ELR (cell line): ENCODE results near the gene PRR20G.
"Not testable (repeated sequence)": the region's sequence is repeated elsewhere in the genome, so short reads cannot be mapped to it uniquely, and the experiment has no call there.

Source experiments
- DNase-seq: peaks from one replicate; pipeline ENCODE4 v3.0.0-alpha.2; 2015; ENCODE audit warnings: low read depth

Gene PRR20G

GRCh38 chr3:127296959-127297358, 9.1 kb upstream of the PRR20G start:
- no peak for DNase-seq

- DNase-seq: no peak
These were observed 8.3 kb upstream of the PRR20G start for GRCh38 chr3:127296166-127296565.

- not testable (repeated sequence) for DNase-seq
These were observed 5.8 kb upstream of the PRR20G start for GRCh38 chr3:127293650-127294049.

- DNase-seq: no peak
These were observed 3.8 kb upstream of the PRR20G start for GRCh38 chr3:127291611-127292010.

DNA sequence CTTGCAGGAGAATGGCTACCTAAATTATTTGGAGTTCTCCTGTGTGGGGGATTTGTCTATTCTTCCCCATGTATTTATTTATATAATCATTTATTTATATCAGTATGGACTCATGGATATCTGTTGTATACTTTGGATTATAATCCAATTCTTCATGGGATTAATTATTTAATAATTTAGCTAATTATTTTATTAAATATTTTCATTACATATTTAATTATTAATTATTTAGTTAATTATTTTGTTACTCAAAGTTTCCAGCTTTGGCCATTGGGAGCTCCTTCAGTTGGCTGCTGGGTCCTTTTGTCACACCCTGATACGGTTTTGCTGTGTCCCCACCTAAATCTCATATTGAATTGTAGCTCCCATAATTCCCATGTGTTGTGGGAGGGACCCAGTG, 3.3 kb upstream of the PRR20G start:
- DNase-seq: no peak

DNA sequence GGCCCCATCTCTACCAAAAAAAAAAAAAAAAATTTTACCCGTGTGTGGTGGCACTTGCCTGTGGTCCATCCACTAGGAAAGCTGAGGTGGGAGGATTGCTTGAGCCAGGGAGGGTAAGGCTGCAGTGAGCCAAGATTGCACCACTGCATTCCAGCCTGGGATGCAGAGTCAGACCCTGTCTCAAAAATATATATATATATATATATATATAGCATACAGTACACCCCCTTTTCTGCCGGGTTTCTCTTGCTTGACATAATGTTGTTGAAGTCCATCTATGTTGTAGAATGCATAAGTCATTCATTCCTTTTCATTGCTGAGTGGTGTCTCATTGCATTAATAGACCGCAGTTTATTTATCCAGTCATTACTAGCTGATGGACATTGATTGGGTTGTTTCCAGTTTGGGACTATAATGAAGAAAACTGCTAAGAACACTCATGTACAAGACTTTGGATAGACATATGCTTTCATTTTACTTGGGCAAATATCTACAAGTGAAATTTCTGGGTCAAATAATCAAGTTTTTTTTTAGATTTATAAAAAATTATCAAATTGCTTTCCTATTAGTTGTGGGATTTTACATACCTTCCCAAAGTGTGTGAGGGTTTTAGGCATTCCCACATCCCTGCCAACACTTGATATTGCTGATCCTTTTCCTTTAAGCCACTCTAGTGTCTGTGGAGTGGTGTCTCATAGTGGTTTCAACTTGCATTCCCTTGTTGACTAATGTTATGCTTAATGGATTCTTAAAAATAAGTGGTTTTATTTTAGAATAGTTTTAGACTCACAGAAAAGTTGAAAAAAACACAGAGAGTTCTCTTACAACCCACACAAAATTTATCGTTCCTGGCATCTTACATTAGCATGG, 2.1 kb upstream of the PRR20G start:
- DNase-seq: peak; percentile 47

DNA sequence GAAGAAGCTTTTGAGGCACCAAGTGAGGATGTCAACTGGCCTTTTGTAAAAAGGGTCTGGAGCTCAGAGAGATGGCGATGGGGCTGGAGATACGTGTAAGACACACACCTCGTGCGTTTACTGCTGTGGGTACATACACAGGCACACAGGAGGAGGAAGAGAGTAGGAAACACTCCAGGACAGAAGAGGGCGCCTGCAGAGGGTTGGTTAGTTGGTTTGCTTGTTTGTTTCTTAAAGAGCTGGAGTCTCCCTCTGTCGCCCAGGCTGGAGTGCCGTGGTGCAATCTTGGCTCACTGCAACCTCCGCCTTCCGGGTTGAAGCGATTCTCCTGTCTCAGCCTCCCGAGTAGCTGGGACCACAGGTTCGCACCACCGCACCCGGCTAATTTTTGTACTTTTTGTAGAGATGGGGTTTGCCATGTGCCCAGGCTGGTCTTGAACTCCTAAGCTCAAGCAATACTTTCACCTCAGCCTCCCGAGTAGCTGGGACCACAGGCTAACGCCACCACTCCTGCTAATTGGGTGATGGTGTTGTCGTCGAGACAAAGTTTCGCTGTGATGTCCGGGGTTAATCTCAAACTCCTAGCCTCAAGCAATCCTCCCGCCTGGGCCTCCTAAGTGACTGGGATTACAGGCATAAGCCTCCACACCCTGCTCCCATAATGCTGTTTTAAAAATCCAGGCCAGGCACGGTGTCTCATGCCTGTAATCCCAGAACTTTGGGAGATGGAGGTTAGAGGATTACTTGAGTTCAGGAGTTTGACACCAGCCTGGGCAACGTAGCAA, 1.3 kb upstream of the PRR20G start:
- no peak for DNase-seq

GRCh38 chr3:127288343-127288742, 497 bp upstream of the PRR20G start:
- no peak for DNase-seq

DNA sequence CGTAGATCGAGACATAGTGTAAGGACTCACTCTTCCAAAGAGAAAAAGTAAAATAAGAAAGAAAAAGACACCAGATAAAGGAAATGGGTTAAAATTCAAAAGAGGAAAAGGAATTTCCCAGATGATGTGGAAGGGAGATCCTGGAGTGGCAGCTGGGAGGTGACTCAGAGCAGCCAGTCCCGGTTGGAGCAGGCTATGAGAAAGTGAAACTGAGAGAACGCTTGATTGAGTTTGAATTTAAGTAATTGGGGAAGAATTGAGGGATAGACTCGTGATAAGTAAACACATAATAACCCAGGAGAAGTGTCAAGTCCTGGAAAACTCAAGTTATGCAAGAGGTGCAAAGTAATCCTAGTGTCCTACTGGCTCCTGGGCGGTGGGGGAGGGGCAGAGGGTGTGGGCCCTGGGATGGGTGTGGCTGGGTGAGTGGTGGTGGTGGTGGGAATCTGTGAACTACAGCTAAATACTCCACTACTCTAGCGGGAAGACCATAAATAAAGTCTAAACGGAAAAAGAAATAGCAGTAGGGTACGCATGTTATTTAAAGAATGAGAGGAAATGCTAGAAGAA, 1.2 kb downstream of the PRR20G start:
- DNase-seq: peak; percentile 39

GRCh38 chr3:127284258-127284657, 3.6 kb downstream of the PRR20G start:
- no peak for DNase-seq

- DNase-seq: no peak
These were observed 10.3 kb downstream of the PRR20G start for GRCh38 chr3:127277561-127277960.

GRCh38 chr3:127276995-127277394, 10.9 kb downstream of the PRR20G start:
- DNase-seq: no peak

DNA sequence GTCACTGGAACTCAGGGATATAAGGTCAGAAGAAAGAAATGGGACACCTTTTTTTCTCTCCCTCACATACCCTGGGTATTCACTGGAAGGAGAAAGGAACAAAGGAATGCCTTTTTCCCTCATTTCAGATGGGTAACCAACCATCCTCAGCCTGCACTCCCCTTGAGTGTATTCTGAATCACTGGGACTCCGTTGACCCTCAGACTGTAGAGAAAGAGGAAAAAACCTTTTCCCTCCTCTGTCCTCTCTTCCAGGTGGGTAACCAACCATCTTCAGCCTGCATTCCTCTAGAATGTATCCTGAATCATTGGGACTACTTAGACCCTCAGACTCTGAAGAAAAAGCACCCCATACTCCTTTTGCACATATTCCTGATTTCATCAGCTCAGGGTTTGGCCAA, 11.4 kb downstream of the PRR20G start:
- no peak for DNase-seq

- DNase-seq: peak; percentile 19
These were observed 12.5 kb downstream of the PRR20G start for GRCh38 chr3:127275287-127275781.

DNA sequence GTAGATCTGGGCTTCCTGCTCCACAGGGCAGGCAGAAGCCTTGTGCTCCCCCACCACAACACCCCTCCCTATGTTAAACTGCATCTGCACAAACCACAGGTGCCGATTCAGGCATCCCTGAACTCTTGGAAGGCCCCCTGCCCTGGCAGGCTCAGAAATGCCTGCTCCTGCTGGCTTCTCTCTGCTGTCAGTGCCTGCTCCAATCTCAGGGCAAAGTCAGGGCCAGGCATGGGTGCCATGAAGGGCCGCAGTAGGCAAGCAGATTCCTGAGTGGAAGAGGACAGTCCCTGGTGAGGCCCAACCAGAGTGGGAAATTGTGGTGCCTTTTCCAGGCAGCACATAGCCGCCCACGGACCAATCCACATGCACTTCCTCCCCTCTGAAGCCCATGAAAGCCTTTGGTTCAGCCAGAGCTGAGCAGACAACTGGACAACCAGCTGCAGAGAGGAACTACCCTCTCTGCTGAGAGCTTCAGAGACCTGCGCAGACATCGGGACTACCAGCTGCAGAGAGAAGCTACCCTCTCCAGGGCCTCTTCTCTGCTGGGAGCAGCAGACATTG, 13.6 kb downstream of the PRR20G start:
- DNase-seq: no peak

DNA sequence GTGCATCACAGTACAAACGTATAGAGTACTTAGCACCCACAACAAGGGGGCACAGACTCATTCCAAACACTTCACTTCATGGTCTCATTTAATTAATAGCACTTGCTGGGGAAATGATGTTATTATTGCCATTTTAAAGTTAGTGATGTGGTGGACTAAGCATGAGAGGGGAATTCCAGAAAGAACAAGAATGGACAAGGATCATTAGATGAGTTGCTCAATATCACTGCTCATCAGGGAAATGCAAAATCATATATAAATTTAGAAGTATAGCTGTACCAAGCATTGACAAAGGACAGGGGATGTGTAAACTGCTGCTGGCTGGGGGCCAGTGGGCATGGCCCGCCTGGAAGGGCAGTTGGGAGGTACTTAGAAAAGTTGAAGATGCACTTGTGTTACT, 14.6 kb downstream of the PRR20G start:
- DNase-seq: no peak

GRCh38 chr3:127266186-127266585, 21.7 kb downstream of the PRR20G start:
- no peak for DNase-seq

GRCh38 chr3:127265581-127265981, 22.3 kb downstream of the PRR20G start:
- no peak for DNase-seq

DNA sequence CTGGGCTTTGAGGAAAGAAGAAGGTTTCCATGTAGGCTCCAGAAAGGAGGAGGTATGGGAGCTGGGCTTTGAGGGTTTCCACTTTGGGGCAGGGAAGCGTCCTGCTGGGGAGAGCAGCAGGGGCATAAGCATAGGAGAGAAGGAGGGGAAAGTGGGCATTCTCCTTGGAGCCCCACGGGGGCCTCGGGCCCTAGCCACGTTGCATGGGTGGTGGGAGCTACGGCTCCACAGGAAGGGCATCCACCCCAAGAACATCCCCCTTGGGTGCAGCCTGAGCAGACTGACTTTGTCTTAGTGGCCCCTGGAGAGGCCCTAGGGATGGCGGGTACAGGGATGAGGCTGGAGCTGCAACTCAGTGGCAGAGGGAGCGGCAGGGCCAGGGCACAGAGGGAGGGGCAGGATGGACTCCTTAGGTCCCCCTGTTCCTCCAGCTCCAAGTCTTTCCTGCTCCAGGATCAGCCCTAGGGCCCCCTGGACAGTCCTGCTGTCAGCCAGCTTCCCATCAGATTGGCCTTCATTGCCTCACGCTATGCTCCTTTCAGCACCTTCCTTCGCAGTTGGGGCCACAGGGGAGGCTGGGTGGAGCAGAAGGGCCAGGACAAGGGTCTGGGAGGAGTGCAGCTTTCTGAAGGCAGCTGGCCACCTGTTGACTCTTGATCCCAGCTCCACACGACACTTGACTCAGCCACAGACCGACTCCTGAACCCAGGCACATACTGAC, 22.9 kb downstream of the PRR20G start:
- no peak for DNase-seq

- peak; percentile 31 for DNase-seq
These were observed 23.6 kb downstream of the PRR20G start for GRCh38 chr3:127264292-127264691.

DNA sequence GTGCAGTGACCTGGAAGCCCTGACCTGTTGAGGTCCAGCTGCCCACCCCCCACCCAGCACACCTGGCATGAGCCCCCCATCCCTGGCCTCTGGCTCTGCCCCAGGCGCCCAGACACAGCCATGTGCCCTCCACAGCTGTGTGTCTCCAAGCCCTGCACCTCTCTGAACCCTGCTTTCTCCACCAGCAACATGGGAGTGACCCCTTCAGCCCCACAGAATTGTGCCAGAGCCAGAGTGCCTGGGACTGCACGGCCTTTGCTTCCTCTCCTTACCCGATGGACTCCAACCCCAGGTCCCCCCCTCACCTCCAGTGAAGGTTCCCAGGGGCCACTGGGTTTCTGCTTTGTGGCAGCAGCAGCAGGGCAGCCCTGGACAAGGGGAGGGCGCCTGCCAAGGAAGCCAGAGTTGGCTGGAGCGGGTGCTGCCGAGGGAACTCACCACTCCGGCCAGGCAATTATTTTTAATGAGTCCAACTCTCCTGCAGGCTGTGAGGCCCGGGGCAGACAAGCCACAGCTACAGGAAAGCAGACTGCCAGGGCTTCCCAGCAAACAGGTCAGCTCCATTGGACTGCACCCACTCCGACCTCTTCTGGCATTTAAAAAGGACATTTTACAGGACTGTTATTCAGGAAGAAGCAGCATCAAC, 24.1 kb downstream of the PRR20G start:
- DNase-seq: no peak
